HG03439 (cell line): ENCODE results near the gene PDCL2.

ENCODE experiments used
- ATAC-seq: cut with Tn5 transposase; IDR thresholded peaks from one replicate; pipeline ENCODE4 v1.9.1; 2021; ENCODE audit warnings: mild to moderate bottlenecking, moderate library complexity; ENCODE audit not compliant: unreplicated experiment

Gene PDCL2

DNA sequence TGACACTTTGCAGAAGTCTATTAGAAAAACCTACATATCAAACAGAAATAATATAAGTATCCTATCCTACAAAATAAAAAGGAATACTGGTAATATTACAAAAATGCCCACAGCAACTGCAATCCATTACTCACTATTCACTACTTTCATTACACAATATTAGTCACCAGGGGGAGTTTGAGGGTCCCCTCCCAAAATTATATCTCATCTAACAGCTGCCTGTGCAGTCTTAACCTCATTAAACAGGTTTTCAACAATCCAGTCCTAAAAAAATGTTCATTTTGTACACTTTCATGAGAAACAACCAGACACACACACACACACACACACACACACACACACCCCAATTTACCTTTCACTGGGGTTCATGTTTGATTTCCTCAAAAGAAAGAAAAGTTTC is 48.2 kb downstream of the PDCL2 start:
- ATAC-seq: no peak

- no peak for ATAC-seq
These were observed 51.8 kb downstream of the PDCL2 start for GRCh38 chr4:55540271-55540670.

GRCh38 chr4:55539658-55540057 is 52.4 kb downstream of the PDCL2 start:
- no peak for ATAC-seq

DNA sequence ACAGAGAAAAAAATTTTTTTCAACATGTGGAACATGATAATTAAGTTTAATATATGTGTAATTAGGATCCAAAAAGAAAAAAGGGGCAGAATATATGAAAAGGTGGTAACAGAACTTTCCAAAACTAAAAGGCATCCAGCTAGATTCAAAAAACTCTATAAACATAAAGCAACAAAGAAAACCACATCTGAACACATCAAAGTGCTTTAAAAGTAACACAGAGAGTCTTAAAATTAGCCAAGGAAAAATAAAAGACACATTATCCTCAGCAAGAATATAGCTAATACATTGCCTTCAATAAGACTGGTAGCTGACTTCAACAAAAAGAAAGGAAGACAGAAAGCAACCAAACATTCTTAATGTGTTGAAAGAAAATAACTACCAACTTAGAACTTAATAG is 53.5 kb downstream of the PDCL2 start:
- no peak for ATAC-seq

- no peak for ATAC-seq
These were observed 57.7 kb downstream of the PDCL2 start for GRCh38 chr4:55534306-55534705.

DNA sequence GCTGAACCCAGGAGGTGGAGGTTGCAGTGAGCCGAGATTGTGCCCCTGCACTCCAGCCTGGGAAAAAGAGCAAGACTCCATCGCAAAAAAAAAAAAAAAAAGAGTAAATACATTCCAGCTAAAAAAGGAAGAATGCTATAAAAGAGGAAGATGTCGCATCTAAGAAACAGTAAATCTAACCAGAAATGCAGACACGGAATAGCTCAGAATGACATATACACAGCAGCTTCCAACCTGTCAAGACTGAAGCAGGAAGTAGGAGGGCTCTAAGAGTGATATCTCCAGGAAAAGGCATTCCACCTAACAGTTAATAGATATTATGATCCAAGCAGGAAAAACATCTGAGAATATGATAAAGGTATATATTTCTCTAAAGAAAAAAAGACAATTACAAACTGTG is 61.4 kb downstream of the PDCL2 start:
- ATAC-seq: no peak

DNA sequence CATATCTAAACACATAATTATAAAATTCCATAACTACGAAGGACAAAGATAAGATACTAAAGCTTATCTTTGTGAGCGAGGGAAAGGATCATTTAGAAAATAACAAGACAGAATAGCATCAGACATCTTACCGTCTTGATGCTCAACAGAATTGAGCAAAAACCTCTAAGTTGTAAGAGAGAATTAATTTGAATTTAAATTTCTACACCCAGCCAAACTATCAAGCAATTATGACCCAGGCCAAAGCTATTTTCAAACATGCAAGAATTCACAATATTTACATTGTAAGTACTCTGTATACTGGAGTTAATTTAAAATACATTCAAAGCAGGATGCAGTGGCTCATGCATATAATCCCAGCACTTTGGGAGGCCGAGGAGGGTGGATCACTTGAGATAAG is 61.9 kb downstream of the PDCL2 start:
- no peak for ATAC-seq

DNA sequence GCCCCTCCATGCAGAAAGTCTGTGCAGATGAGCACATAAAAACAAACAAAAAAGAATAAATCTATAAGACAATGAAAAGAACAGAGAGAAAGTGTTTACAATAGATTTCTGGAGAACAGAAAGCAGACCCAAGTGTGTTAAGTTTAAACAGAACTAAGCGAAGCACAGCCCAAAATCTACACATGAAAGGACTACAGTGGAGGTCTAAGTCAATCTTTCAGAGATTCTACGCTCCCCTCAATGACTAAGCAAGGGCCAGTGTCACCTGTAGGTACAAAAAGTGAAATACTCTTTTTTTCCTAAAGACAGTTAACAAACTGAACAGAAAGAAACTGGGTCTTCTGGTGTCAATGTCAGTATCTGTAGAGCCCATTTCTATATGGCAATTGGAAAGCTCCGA is 63.6 kb downstream of the PDCL2 start:
- no peak for ATAC-seq

DNA sequence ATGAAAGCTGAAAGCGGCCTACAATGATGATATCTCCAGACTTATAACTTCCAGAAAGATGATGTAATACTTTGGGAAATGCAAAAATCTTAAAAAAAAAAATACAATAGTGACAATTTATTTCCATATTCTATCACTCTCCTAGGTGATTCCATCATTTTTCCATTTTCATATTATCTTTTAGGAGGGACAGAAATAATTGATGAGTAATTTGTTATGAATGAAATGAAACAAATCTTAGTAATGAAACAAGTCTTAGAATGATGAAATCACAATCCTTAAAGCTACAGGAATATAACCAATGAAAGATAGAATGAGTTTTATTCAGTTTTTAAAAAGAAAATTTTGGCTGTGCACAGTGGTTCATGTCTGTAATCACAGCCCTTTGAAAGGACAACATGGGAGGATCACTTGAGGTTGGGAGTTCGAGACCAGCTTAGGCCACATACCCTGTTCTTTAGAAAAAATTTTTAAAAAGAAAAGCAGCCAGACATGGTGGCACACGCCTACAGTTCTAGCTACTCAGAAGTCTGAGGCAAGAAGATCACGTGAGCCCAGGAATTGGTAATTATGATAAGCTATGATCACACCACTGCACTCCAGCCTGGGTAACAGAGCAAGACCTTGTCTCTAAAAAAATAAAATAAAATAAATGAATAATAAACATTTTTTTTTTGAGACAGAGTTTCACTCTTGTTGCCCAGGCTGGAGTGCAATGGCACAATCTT is 67.0 kb downstream of the PDCL2 start:
- ATAC-seq: no peak

- ATAC-seq: no peak
These were observed 73.6 kb downstream of the PDCL2 start for GRCh38 chr4:55518442-55518841.

GRCh38 chr4:55517526-55518229 is 74.4 kb downstream of the PDCL2 start:
- ATAC-seq: peak; percentile 70

- no peak for ATAC-seq
These were observed 79.0 kb downstream of the PDCL2 start for GRCh38 chr4:55512922-55513571.

DNA sequence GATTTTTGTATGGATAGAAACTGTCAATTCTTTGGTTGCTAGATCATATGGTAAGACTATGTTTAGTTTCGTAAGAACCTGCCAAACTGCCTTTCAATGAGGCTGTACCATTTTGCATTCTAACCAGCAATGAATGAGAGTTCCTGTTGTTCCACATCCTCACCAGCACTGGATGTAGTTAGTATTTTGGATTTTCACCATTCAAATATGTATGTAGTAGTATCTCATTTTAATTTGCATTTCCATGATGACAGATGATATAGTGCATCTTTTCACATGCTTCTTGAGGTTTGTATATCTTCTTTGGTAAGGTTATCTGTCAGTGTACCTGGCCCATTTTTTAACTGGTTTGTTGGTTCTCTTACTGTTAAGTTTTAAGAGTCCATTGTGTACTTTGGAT is 80.0 kb downstream of the PDCL2 start:
- ATAC-seq: no peak

GRCh38 chr4:55510685-55511084 is 81.4 kb downstream of the PDCL2 start:
- ATAC-seq: no peak

GRCh38 chr4:55509266-55509665 is 82.8 kb downstream of the PDCL2 start:
- ATAC-seq: no peak

GRCh38 chr4:55507612-55508011 is 84.4 kb downstream of the PDCL2 start:
- ATAC-seq: no peak
